GM18507 (cell line): Measurements from ENCODE around the gene PTPRD.

Experiments used
- DNase-seq: peaks from one replicate; pipeline ENCODE4 v3.0.0; 2011; ENCODE audit warnings: low read depth; ENCODE audit not compliant: insufficient read length; ENCODE audit errors: extremely low spot score
- FAIRE-seq: peaks from 2 replicates; lab custom pipeline; 2011; peaks lifted over from hg19 to GRCh38; lab: Jason Lieb, UNC

Gene PTPRD

DNA sequence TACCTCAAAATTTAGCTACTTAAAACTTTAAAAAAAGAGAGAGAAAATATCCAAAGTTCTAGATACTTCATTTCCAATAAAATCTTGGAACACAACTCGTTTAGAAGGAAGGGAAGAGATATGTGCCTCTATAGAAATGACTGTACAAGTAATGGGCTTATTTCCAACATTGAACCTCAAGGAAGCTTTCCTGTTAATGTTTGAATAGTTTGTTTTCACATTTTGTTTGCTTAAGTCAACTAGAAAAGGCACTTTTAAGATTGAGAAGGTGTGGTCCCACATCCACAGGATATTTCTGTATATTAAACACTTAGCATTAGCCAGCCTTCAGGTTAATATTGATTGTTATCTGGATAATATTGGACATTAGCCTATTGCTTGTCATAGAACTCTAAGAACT lies 384.7 kb downstream of the PTPRD start:
- FAIRE-seq (no peak), DNase-seq (no peak)

GRCh38 chr9:10226996-10227395 lies 385.8 kb downstream of the PTPRD start:
- no peak for FAIRE-seq
- no peak for DNase-seq

DNA sequence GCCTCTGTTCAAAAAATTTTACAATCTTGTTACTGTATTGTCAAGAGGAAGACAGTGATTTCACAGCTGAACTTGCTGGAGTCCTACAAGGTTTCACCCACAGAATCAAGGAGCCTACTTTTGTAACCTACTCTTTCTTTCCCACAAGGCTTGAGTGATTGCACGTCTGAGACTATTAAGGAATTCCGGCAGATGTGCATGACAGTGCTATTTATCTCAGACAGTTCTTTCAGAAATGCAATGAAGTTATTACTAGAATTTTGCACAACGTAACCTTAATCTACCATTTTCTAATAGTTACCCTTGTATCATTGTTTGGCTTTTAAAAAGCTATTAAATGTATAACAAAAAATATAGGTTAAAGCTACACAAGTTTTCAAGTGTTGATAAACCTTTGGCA lies 400.1 kb downstream of the PTPRD start:
- DNase-seq (no peak), FAIRE-seq (no peak)

DNA sequence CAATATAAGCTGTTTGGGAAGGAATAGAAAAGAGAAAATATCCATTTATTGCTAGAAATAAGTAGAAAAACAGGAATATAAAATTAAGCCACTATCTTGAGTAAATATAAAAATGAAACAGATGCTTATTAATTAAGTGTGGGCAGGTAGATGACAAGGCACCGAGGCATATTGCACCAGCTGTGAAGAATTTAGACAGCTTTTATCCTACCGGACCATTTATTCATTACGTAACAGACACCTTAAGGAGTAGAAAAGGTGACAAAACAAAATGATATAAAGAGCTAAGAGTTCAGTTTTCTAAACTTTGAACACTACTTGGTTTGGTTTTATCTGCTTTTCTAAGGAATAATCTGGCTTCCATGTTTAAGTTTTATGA lies 404.1 kb downstream of the PTPRD start:
- FAIRE-seq = no peak

DNA sequence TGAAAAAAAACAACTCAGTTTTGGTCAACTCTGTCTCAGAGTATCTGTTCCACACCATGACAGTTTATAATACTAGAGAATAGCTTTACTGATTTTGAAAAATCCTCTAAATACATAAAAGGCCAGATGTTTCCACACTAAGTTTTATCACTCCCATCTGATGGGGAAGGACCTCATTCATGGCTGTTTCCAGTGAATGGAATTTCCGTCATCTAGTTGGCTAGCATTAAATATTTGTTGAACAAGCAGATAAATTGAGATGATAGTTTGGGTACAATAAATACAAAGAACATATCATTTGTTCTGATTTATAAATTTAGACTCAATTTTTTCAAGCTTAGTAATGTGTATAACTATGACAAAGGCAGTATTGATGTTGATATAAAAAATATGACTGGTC lies 408.5 kb downstream of the PTPRD start:
- FAIRE-seq = no peak
- no peak for DNase-seq

More for the DNA sequence above, 404.1 kb downstream of the PTPRD start:
- no peak for DNase-seq

- DNase-seq = no peak
- no peak for FAIRE-seq
Observed at GRCh38 chr9:10173561-10173960, 439.2 kb downstream of the PTPRD start.

DNA sequence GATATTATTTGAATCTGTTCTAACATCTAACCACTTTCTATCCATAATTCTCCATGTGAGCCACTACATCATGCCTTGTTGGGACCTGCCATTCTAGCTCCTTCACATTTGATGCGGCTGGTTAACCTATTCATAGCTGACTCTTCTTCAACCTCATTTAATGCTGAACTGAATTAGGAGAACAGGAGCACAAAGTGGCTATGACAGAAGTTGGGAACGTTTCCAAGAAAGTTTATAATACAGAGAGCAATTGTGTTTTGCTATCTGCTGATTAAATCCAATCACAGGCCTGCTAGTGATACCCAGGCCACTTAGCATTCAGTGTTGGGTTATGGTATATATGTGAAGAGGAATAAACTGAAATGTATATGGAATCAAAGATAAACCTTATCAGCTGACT lies 440.3 kb downstream of the PTPRD start:
- no peak for DNase-seq
- FAIRE-seq = no peak

GRCh38 chr9:10168241-10168640 lies 444.6 kb downstream of the PTPRD start:
- DNase-seq (no peak), FAIRE-seq (no peak)

DNA sequence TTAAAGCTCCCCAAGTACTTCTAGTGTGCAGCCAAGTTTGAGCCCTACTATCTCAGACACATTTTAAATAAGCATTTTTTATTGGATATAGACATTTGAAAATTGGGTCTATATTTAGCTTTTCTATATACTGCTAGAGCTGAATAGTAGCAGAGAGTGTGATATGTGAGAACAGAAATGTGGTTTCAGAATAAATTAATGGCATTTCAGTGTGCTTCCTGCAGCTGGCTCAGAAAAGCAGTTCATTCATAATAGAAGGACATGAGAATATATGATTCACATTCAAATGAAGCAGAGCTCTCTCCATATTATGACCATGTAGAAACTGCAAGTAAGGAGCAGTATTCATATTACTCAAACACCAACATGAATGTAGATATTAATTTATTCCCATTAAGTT lies 464.0 kb downstream of the PTPRD start:
- DNase-seq (no peak), FAIRE-seq (no peak)

DNA sequence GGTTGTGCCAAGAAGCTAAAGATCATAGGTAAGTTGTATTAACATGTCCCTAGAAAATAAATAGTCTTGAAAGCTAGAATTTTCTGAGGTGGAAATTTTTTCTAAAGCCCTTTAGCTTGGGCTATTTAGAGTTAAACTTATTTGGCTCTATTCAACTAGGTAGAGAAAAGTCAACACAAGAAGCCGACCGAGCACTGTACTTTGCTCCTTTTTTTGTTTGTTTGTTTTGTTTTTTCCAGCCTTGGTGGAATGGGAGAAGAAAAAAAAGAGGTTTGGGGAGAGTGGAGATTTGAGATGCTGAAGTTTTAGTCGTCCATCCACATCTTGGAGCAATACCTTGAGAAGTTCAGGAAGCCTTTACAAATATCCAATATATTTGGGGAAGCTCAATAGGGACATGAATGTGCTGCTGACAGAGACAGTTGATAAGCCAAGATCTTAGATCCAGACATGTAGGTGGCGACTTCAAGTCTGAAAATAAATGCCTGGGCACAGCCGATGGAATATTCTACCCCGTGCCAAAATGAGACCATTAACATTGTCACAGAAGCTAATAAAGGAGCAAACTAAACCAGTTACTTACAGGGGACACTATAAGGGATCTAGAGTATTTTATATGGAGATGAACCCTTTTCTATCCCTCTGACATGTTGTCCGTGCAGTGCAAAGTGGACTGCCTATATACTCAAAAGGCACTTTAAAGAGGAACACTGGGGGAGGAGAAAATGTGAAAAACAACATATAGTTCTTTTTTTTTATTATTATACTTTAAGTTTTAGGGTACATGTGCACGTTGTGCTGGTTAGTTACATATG lies 466.1 kb downstream of the PTPRD start:
- DNase-seq (no peak), FAIRE-seq (no peak)

DNA sequence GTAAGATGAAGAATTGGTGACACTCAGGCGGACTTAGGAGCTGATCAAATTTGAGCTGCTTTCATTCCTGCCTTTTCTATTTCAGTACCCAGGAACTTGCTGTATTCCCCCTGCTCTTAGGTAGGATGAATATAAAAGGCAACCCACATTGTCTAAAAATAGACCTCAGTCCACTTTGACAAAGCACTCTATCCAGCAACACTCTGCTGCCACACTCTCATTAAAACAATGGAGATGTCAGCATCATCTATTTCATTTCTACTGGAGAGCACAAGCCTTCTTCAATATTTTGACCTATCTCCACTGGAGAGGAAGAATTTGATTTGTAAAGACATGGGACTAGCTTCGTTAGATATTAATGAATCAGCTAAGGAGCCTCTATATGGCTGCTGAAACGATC lies 468.4 kb downstream of the PTPRD start:
- FAIRE-seq = no peak
- no peak for DNase-seq

GRCh38 chr9:10135553-10135952 lies 477.2 kb downstream of the PTPRD start:
- FAIRE-seq (no peak), DNase-seq (no peak)

GRCh38 chr9:10134266-10134665 lies 478.5 kb downstream of the PTPRD start:
- DNase-seq (no peak), FAIRE-seq (no peak)

DNA sequence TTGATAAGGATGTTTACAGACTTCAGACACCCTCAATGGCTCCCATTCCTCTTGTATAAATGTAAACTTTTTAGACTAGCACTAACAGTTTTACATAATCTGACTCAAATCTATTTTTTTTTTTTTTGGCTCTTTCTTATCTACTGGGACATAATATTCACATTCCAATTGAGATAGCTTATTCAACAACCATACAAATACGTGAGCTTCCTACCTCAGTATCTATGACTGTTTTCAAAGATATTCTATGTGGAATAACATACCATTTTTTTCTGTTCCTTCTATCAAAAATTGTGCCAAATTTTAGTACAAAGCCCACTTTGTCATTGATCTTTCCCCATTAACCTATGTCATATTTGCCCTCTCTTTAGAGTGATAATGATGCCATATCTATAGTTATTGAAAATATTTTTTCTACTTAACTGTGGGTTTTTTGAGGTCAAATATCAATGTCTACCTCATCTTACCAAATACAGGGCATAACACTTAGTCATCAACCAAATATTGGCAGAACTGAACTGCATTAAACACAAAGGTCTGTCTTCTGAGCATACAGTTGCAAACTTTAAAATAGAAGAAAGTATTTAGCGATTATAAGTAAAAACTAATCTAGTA lies 482.6 kb downstream of the PTPRD start:
- DNase-seq (no peak), FAIRE-seq (no peak)

GRCh38 chr9:10127867-10128266 lies 484.9 kb downstream of the PTPRD start:
- DNase-seq (no peak), FAIRE-seq (no peak)

DNA sequence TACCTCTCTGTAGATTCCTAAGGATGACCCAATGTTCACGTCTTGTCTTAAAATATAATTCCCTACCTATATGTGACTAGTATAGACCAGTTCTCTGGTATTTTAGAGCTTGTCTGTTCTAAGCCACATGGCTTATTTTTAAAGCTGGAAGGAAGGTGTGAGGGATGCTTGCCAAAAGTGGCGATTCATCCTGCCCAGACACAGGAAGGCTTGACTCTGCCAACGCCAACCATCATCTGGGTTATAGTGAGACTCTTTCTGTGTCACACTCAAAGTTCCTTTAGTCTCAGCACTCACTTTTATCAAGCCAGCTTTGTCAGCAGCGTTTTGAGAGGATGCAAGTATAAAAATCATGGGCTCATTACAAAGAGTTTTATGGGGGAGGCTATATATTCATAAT lies 500.0 kb downstream of the PTPRD start:
- FAIRE-seq = no peak
- DNase-seq = no peak

DNA sequence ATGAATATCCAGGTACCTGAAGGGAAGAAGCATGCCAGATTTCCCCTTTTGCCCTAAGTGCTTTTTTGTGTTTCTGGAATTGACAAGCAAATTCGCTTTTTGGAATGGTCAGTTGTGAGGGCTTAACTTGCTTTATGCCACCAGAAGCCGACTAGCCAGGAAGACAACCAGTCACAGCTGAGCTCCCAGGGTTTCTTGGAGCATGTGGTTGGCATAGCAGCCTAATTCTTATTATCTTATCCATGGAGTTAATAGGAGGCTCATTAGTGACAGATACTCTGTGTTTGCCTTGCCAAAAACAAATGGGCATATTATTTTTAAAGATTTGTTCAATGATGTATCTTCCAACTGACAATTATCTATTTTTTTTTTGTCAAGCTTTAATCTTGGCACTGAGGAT lies 500.7 kb downstream of the PTPRD start:
- FAIRE-seq = no peak
- no peak for DNase-seq

GRCh38 chr9:10108815-10109214 lies 504.0 kb downstream of the PTPRD start:
- no peak for FAIRE-seq
- DNase-seq = no peak

DNA sequence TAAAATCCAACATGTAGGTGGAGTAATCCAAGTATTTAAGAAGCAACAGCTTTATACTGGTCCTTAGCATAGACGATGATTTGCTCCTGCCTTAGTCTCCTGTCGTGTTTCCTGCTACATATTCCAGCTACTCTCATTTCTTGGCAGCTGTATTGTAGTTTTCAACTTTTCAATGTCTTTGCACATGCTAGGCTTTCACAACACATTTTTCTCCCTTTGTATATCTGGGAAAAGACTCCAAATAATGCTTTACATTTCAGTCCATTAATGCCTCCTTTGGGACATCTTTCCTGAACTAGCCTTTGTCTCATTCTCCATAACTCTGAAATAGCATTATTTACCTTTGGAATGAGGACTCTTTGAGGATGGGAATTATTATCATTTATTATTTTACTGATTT lies 508.0 kb downstream of the PTPRD start:
- FAIRE-seq = no peak
- DNase-seq = no peak

DNA sequence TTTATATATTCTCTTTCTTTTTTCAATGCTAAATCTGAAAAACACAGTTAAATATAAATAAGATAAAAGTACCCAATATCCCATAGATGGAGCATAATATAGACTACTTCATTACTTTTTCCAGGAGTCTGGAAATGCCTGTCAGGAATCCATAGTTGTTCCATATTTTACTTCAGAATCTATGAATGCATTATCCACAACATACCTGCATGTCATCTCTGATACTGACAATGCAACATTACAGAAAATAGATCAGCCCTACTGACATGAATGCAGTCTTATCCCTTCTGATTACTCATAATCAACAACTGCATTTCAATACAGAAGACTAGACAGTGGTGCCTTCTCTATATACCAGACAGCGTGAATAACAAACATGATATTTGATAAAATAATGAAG lies 517.6 kb downstream of the PTPRD start:
- DNase-seq (no peak), FAIRE-seq (no peak)

GRCh38 chr9:10094563-10094962 lies 518.2 kb downstream of the PTPRD start:
- FAIRE-seq (no peak), DNase-seq (no peak)
